Mesodermal cell (in vitro differentiated cells): ENCODE results near the gene KRT32.

Experiments
- H3K27ac ChIP-seq: 2 replicates; pipeline ENCODE4 v1.7.0; 2013; ENCODE audit warnings: mild to moderate bottlenecking, low read depth, low read length, moderate library complexity; ENCODE audit not compliant: severe bottlenecking
- H3K36me3 ChIP-seq: 2 replicates; pipeline ENCODE4 v1.7.1; 2013; ENCODE audit warnings: mild to moderate bottlenecking, low read length, moderate library complexity; ENCODE audit not compliant: control insufficient read depth, insufficient read depth
- H3K4me1 ChIP-seq: one replicate; pipeline ENCODE4 v1.7.1; 2013; ENCODE audit warnings: mild to moderate bottlenecking, low read length; ENCODE audit not compliant: insufficient read depth, control insufficient read depth, poor library complexity, severe bottlenecking
- H3K4me3 ChIP-seq: 2 replicates; pipeline ENCODE4 v1.7.0; 2013; ENCODE audit warnings: low read length, control low read depth, mild to moderate bottlenecking; ENCODE audit not compliant: insufficient read depth, poor library complexity, severe bottlenecking; ENCODE audit errors: extremely low read depth
- H3K9me3 ChIP-seq: 2 replicates; pipeline ENCODE4 v1.7.1; 2013; ENCODE audit warnings: mild to moderate bottlenecking, low read length, moderate library complexity; ENCODE audit not compliant: control insufficient read depth
- WGBS, 2 experiments: methylation state at CpG; one replicate each; pipeline ENCODE4 v1.1.5; 2013; ENCODE audit warnings: missing lambda C conversion rate in 2 of 2; ENCODE audit not compliant: insufficient coverage in 2 of 2; 5-methylcytosine and 5-hydroxymethylcytosine counted together

Gene KRT32

GRCh38 chr17:41464173-41464572 lies 3.0 kb downstream of the KRT32 start:
- no peaks in the 10 kb centered on the region for H3K4me1 ChIP-seq
- no peaks in the 10 kb centered on the region for H3K36me3 ChIP-seq
- WGBS, 2 experiments, result 93 to 95% methylated on average over 10 to 11 of the region's 11 CpGs
- no peaks in the 10 kb centered on the region for H3K9me3 ChIP-seq
- H3K4me3 ChIP-seq, result no peak overlapping the region
- no peak overlapping the region for H3K27ac ChIP-seq

- Histone ChIP-seq H3K27ac (no peak overlapping the region), H3K36me3 (no peaks in the 10 kb centered on the region), H3K4me3 (no peak overlapping the region), H3K9me3 (no peaks in the 10 kb centered on the region), H3K4me1 (no peaks in the 10 kb centered on the region)
- WGBS, 2 experiments, result 93 to 100% methylated on average over 7 of the region's 8 CpGs
Measured at GRCh38 chr17:41463746-41464145, 3.4 kb downstream of the KRT32 start.

- Histone ChIP-seq H3K9me3 (no peaks in the 10 kb centered on the region), H3K36me3 (no peaks in the 10 kb centered on the region), H3K4me3 (no peak overlapping the region), H3K4me1 (no peaks in the 10 kb centered on the region), H3K27ac (no peak overlapping the region)
- whole genome bisulfite sequencing, 2 experiments, result 73% methylated on average over 9 to 15 of the region's 15 CpGs
Measured at GRCh38 chr17:41462705-41463104, 4.5 kb downstream of the KRT32 start.

- no peaks in the 10 kb centered on the region for H3K9me3 ChIP-seq
- no peaks in the 10 kb centered on the region for H3K36me3 ChIP-seq
- H3K4me3 ChIP-seq, result no peak overlapping the region
- WGBS, 2 experiments, result 87 to 88% methylated on average over 3 to 4 of the region's 4 CpGs
- no peak overlapping the region for H3K27ac ChIP-seq
- H3K4me1 ChIP-seq, result no peaks in the 10 kb centered on the region
Measured at GRCh38 chr17:41457676-41458075, 9.5 kb downstream of the KRT32 start.

- Histone ChIP-seq H3K36me3 (no peaks in the 10 kb centered on the region), H3K4me3 (no peak overlapping the region), H3K27ac (no peak overlapping the region), H3K4me1 (no peaks in the 10 kb centered on the region), H3K9me3 (peaks cover 2% of the 10 kb centered on the region)
- 60 to 67% methylated on average over 1 of the region's 3 CpGs for WGBS, 2 experiments
Measured at GRCh38 chr17:41456204-41456603, 11.0 kb downstream of the KRT32 start.

GRCh38 chr17:41455236-41455635 lies 11.9 kb downstream of the KRT32 start:
- Histone ChIP-seq H3K4me3 (no peak overlapping the region), H3K27ac (no peak overlapping the region), H3K4me1 (no peaks in the 10 kb centered on the region), H3K9me3 (peaks cover 4% of the 10 kb centered on the region), H3K36me3 (no peaks in the 10 kb centered on the region)
- WGBS, 2 experiments, result 88% methylated on average over 1 of the region's 1 CpG; no CpG with 5 or more reads in 1 of the 2 experiments

- H3K4me3 ChIP-seq, result no peak overlapping the region
- WGBS, 2 experiments, result 83 to 97% methylated on average over 2 to 3 of the region's 3 CpGs
Measured at GRCh38 chr17:41453066-41453465, 14.1 kb downstream of the KRT32 start.

GRCh38 chr17:41452281-41452680 lies 14.9 kb downstream of the KRT32 start:
- Histone ChIP-seq H3K9me3 (peaks cover 4% of the 10 kb centered on the region), H3K4me3 (no peak overlapping the region), H3K4me1 (no peaks in the 10 kb centered on the region), H3K36me3 (no peaks in the 10 kb centered on the region), H3K27ac (no peak overlapping the region)
- 75 to 100% methylated on average over 1 of the region's 4 CpGs for WGBS, 2 experiments

More at GRCh38 chr17:41453066-41453465, 14.1 kb downstream of the KRT32 start:
- Histone ChIP-seq H3K9me3 (peaks cover 4% of the 10 kb centered on the region), H3K27ac (no peak overlapping the region), H3K4me1 (no peaks in the 10 kb centered on the region), H3K36me3 (no peaks in the 10 kb centered on the region)

GRCh38 chr17:41451154-41451728 lies 15.9 kb downstream of the KRT32 start:
- no peaks in the 10 kb centered on the region for H3K36me3 ChIP-seq
- H3K27ac ChIP-seq, result no peak overlapping the region
- no peaks in the 10 kb centered on the region for H3K4me1 ChIP-seq
- WGBS, 2 experiments, result 82 to 83% methylated on average over 1 to 2 of the region's 2 CpGs
- no peak overlapping the region for H3K4me3 ChIP-seq
- H3K9me3 ChIP-seq, result peaks cover 4% of the 10 kb centered on the region

- no peaks in the 10 kb centered on the region for H3K36me3 ChIP-seq
- no peak overlapping the region for H3K27ac ChIP-seq
- WGBS, 2 experiments, result 93 to 94% methylated on average over 5 to 6 of the region's 6 CpGs
- H3K9me3 ChIP-seq, result peaks cover 4% of the 10 kb centered on the region
- H3K4me1 ChIP-seq, result no peaks in the 10 kb centered on the region
- no peak overlapping the region for H3K4me3 ChIP-seq
Measured at GRCh38 chr17:41449008-41449407, 18.2 kb downstream of the KRT32 start.

GRCh38 chr17:41448506-41448905 lies 18.7 kb downstream of the KRT32 start:
- H3K4me1 ChIP-seq, result no peaks in the 10 kb centered on the region
- H3K9me3 ChIP-seq, result peaks cover 4% of the 10 kb centered on the region
- 65 to 80% methylated on average over 1 to 2 of the region's 2 CpGs for WGBS, 2 experiments
- H3K4me3 ChIP-seq, result no peak overlapping the region
- H3K36me3 ChIP-seq, result no peaks in the 10 kb centered on the region
- no peak overlapping the region for H3K27ac ChIP-seq
